WTC11 (cell line): ENCODE measurements around the gene NUDT8.

ENCODE experiments used
- FOXK1 ChIP-seq: sonication (generic); formaldehyde crosslinking; IDR thresholded peaks from 2 replicates; pipeline ENCODE4 v1.8.0; 2022; ENCODE audit warnings: mild to moderate bottlenecking, moderate library complexity, missing genetic modification reagents
- TF ChIP-seq, protein P1 (sequence below): fragments of 200-600 bp; IDR thresholded peaks from 2 replicates; pipeline ENCODE4 v1.8.0; 2022; ENCODE audit warnings: antibody characterized with exemption

DNA sequence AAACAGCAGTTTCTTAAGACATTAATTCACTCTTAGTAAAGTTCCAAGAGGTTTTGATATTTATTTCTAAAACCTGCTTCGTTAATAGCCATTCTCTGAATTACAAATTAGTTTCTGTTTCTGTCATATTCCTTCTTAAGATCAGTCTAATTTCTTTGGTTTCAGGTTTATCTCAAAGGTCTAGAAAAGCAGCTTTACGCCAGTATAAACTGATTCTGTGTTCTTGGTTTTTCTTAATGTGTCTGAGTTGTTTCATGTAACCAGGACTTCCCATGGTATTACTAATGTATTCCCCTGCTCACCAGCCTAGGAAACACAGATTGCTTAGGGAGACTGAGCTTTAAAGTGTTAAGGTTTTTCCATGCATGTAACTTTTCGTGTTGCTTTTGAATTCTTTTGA, 27.6 kb upstream of the NUDT8 start:
- TF ChIP-seq, protein P1, sequence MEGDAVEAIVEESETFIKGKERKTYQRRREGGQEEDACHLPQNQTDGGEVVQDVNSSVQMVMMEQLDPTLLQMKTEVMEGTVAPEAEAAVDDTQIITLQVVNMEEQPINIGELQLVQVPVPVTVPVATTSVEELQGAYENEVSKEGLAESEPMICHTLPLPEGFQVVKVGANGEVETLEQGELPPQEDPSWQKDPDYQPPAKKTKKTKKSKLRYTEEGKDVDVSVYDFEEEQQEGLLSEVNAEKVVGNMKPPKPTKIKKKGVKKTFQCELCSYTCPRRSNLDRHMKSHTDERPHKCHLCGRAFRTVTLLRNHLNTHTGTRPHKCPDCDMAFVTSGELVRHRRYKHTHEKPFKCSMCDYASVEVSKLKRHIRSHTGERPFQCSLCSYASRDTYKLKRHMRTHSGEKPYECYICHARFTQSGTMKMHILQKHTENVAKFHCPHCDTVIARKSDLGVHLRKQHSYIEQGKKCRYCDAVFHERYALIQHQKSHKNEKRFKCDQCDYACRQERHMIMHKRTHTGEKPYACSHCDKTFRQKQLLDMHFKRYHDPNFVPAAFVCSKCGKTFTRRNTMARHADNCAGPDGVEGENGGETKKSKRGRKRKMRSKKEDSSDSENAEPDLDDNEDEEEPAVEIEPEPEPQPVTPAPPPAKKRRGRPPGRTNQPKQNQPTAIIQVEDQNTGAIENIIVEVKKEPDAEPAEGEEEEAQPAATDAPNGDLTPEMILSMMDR = no peak
- TF ChIP-seq FOXK1 (CRISPR knock-in tag) = no peak
